Measurements from ENCODE around the gene DAPK2.

DNA sequence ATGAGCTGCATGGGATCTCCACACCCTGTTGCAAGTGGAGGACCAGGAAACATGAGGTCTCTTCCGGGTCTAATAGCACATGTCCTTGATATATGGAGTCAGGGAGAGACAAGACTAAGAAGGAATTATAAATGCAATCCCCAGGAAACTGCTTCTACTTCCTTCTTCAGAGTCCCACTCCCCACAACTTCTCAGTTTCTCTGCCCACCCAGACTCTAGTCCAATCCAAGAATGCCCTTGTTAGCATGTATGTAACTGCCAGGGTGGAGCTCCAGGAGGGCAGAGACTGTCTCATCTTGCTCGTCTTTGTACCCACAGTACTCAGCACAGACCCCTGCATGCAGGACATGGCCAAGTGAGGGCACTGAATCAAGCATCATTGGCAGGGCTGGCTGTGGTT is 8.3 kb downstream of the DAPK2 start:
- TF ChIP-seq ZFP3 (CRISPR knock-in tag; IDR thresholded peaks at IDR 0.05) (no peak), ISL1 (CRISPR knock-in tag; IDR thresholded peaks at IDR 0.05) (no peak), ARNTL (CRISPR knock-in tag; IDR thresholded peaks at IDR 0.05; ENCODE audit: borderline replicate concordance, low read depth) (no peak), ZC3H10 (CRISPR knock-in tag; IDR thresholded peaks at IDR 0.05) (no peak), GLIS3 (CRISPR knock-in tag; IDR thresholded peaks at IDR 0.05) (no peak), ZFP30 (CRISPR knock-in tag; IDR thresholded peaks at IDR 0.05) (no peak), RARB (CRISPR knock-in tag; IDR thresholded peaks at IDR 0.05) (no peak), ZNF70 (CRISPR knock-in tag; IDR thresholded peaks at IDR 0.05) (no peak)
- TF ChIP-seq, protein P1, sequence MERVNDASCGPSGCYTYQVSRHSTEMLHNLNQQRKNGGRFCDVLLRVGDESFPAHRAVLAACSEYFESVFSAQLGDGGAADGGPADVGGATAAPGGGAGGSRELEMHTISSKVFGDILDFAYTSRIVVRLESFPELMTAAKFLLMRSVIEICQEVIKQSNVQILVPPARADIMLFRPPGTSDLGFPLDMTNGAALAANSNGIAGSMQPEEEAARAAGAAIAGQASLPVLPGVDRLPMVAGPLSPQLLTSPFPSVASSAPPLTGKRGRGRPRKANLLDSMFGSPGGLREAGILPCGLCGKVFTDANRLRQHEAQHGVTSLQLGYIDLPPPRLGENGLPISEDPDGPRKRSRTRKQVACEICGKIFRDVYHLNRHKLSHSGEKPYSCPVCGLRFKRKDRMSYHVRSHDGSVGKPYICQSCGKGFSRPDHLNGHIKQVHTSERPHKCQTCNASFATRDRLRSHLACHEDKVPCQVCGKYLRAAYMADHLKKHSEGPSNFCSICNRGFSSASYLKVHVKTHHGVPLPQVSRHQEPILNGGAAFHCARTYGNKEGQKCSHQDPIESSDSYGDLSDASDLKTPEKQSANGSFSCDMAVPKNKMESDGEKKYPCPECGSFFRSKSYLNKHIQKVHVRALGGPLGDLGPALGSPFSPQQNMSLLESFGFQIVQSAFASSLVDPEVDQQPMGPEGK (CRISPR knock-in tag; IDR thresholded peaks at IDR 0.05; ENCODE audit: borderline replicate concordance): no peak
- TF ChIP-seq, protein P2, sequence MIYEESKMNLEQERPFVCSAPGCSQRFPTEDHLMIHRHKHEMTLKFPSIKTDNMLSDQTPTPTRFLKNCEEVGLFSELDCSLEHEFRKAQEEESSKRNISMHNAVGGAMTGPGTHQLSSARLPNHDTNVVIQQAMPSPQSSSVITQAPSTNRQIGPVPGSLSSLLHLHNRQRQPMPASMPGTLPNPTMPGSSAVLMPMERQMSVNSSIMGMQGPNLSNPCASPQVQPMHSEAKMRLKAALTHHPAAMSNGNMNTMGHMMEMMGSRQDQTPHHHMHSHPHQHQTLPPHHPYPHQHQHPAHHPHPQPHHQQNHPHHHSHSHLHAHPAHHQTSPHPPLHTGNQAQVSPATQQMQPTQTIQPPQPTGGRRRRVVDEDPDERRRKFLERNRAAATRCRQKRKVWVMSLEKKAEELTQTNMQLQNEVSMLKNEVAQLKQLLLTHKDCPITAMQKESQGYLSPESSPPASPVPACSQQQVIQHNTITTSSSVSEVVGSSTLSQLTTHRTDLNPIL (CRISPR knock-in tag; IDR thresholded peaks at IDR 0.05; ENCODE audit: low read depth): no peak
- TF ChIP-seq, protein P3, sequence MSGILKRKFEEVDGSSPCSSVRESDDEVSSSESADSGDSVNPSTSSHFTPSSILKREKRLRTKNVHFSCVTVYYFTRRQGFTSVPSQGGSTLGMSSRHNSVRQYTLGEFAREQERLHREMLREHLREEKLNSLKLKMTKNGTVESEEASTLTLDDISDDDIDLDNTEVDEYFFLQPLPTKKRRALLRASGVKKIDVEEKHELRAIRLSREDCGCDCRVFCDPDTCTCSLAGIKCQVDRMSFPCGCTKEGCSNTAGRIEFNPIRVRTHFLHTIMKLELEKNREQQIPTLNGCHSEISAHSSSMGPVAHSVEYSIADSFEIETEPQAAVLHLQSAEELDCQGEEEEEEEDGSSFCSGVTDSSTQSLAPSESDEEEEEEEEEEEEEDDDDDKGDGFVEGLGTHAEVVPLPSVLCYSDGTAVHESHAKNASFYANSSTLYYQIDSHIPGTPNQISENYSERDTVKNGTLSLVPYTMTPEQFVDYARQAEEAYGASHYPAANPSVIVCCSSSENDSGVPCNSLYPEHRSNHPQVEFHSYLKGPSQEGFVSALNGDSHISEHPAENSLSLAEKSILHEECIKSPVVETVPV (CRISPR knock-in tag; IDR thresholded peaks at IDR 0.05): no peak
- TF ChIP-seq, protein P4, sequence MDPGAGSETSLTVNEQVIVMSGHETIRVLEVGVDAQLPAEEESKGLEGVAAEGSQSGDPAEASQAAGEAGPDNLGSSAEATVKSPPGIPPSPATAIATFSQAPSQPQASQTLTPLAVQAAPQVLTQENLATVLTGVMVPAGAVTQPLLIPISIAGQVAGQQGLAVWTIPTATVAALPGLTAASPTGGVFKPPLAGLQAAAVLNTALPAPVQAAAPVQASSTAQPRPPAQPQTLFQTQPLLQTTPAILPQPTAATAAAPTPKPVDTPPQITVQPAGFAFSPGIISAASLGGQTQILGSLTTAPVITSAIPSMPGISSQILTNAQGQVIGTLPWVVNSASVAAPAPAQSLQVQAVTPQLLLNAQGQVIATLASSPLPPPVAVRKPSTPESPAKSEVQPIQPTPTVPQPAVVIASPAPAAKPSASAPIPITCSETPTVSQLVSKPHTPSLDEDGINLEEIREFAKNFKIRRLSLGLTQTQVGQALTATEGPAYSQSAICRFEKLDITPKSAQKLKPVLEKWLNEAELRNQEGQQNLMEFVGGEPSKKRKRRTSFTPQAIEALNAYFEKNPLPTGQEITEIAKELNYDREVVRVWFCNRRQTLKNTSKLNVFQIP (CRISPR knock-in tag; IDR thresholded peaks at IDR 0.05; ENCODE audit: borderline replicate concordance, low read depth): no peak
